CD4-positive, alpha-beta T cell (primary cell): ENCODE results near the gene PYM1. TPM values are rescaled to one million over a fixed set of nuclear protein-coding genes. Genes with fewer than 3 reads are reported as not detected.

Source experiments
- ATAC-seq: fragments of 200-7000 bp; cut with Tn5 transposase; one replicate; pipeline ENCODE4 v1.10.0; 2022; ENCODE audit warnings: mild to moderate bottlenecking; ENCODE audit not compliant: poor library complexity
- CTCF ChIA-PET: fragments of 350-600 bp; sonication (Branson Sonifier 250); formaldehyde crosslinking; loops from one replicate; lab custom pipeline; 2021; ENCODE audit warnings: antibody characterized with exemption, inconsistent platforms; lab: Charles Lee
- POLR2A ChIA-PET: fragments of 350-600 bp; sonication (Branson Sonifier 250); formaldehyde crosslinking; loops from one replicate; lab custom pipeline; 2021; ENCODE audit warnings: antibody characterized with exemption, inconsistent platforms; lab: Charles Lee
- DNase-seq, 14 experiments: peaks; one replicate each; pipeline ENCODE4 v3.0.0-alpha.2; 2013 to 2020; ENCODE audit warnings: mixed read lengths in 2 of 14
- H3K27ac ChIP-seq, 2 donors: one replicate each; pipeline versions ENCODE4 v1.5.1 to v1.7.0; 2013; ENCODE audit warnings: low read length in 2 of 2, low read depth in 1 of 2, mild to moderate bottlenecking in 1 of 2
- H3K27me3 ChIP-seq, 2 experiments: 1 replicate in 1 of 2; 2 replicates in 1 of 2; pipeline versions ENCODE4 v1.6.1 to v1.7.0; 2013; ENCODE audit warnings: low read length in 2 of 2, control low read depth in 1 of 2, mild to moderate bottlenecking in 1 of 2, moderate library complexity in 1 of 2; ENCODE audit not compliant: insufficient read depth in 2 of 2, control insufficient read depth in 1 of 2
- H3K36me3 ChIP-seq: one replicate; pipeline ENCODE4 v1.6.1; 2013; ENCODE audit warnings: low read length, control low read depth; ENCODE audit not compliant: insufficient read depth
- H3K4me1 ChIP-seq: one replicate; pipeline ENCODE4 v1.6.1; 2013; ENCODE audit warnings: low read length, control low read depth; ENCODE audit not compliant: insufficient read depth
- H3K4me3 ChIP-seq: one replicate; pipeline ENCODE4 v1.5.1; 2013; ENCODE audit warnings: mild to moderate bottlenecking, low read length, moderate library complexity
- H3K9me3 ChIP-seq, 2 experiments: 1 replicate in 1 of 2; 2 replicates in 1 of 2; pipeline versions ENCODE4 v1.6.1 to v1.7.0; 2013; ENCODE audit warnings: low read length in 2 of 2, mild to moderate bottlenecking in 2 of 2, control low read depth in 1 of 2, moderate library complexity in 1 of 2; ENCODE audit not compliant: control insufficient read depth in 1 of 2, insufficient read depth in 1 of 2
- H3K27ac Mint-ChIP-seq: one replicate; pipeline ENCODE4 v1.8.0; 2020; ENCODE audit warnings: mixed read lengths
- H3K27me3 Mint-ChIP-seq: one replicate; pipeline ENCODE4 v1.8.0; 2021; ENCODE audit warnings: mixed read lengths
- H3K36me3 Mint-ChIP-seq: one replicate; pipeline ENCODE4 v1.8.0; 2021; ENCODE audit warnings: low read depth, mixed read lengths
- H3K4me1 Mint-ChIP-seq: one replicate; pipeline ENCODE4 v1.8.0; 2021; ENCODE audit warnings: low read depth, mixed read lengths
- H3K4me3 Mint-ChIP-seq: one replicate; pipeline ENCODE4 v1.8.0; 2020; ENCODE audit warnings: mild to moderate bottlenecking, mixed read lengths
- H3K9me3 Mint-ChIP-seq: one replicate; pipeline ENCODE4 v1.8.0; 2020; ENCODE audit warnings: mixed read lengths
- CTCF ChIP-seq: fragments of 200-600 bp; IDR thresholded peaks from one replicate; pipeline ENCODE4 v1.8.0; 2022; ENCODE audit warnings: antibody characterized with exemption, mild to moderate bottlenecking
- intact Hi-C, 2 experiments: fragments of 100-400 bp; cut with DNase I in 1 of 2; cut with micrococcal nuclease in 1 of 2; formaldehyde crosslinking; loops; one replicate each; pipeline versions ENCODE4 v1.15.1 to v1.9.0; 2023 to 2025; cut with DNase I, micrococcal nuclease
- total RNA-seq, 174 experiments: library from RNA in 2 of 174; stranded (reverse) in 2 of 174; gene quantifications; one replicate each; pipeline ENCODE4 v1.2.3 and lab custom pipeline; 2021 to 2026

Gene PYM1
- total RNA-seq, 2 experiments from 2014 or later, result 13.7 to 16.7 TPM

GRCh38 chr12:55932551-55932910 is 4.8 kb upstream of the PYM1 start:
- DNase-seq (peak in 13 of 14 experiments; percentile 33 to 82 (median 60)), ATAC-seq (peak; percentile 15)
- Mint-ChIP-seq H3K4me1 (peaks cover 60% of the 10 kb centered on the region), H3K4me3 (peak overlapping the region; percentile 99), H3K27me3 (no peaks in the 10 kb centered on the region), H3K36me3 (peaks cover 85% of the 10 kb centered on the region), H3K9me3 (no peaks in the 10 kb centered on the region), H3K27ac (peak overlapping the region; percentile 97)
- no peak for TF ChIP-seq CTCF
- Histone ChIP-seq H3K9me3 (no peaks in the 10 kb centered on the region), H3K27ac (peak overlapping the region; percentile 81 to 93), H3K4me1 (peaks cover 73% of the 10 kb centered on the region), H3K36me3 (peaks cover 53% of the 10 kb centered on the region), H3K4me3 (peak overlapping the region; percentile 98), H3K27me3 (no peaks in the 10 kb centered on the region)
- intact Hi-C loops, result loop anchor here in 1 of 2 experiments (5.0 kb wide), 1 partner anchor 110 kb away; the partner anchor contains the start of gene RPS26
- POLR2A ChIA-PET, result interaction anchor here (1.1 to 18.6 kb wide), 11 partner anchors 7 to 194 kb away, joined by 3 to 251 read pairs (median 41); partner anchors contain the start of genes DNAJC14, ORMDL2, PA2G4 and RAB5B
- CTCF ChIA-PET, result interaction anchor here (6.6 to 8.9 kb wide), 2 partner anchors 8 to 194 kb away, joined by 31 to 86 read pairs; no protein-coding TSS in a partner anchor

- TF ChIP-seq CTCF, result no peak
- intact Hi-C loops, result loop anchor here (2.0 to 5.0 kb wide), 3 partner anchors 43 to 705 kb away; partner anchors contain the start of genes RAB5B (in 1 of the 2) and RPS26 (in 1 of the 2)
Measured at GRCh38 chr12:55931780-55932550, 4.3 kb upstream of the PYM1 start.

GRCh38 chr12:55931317-55931779 is 3.7 kb upstream of the PYM1 start:
- H3K27ac ChIP-seq, result peak overlapping the region; percentile 83 to 93
- peak overlapping the region; percentile 98 for H3K4me3 ChIP-seq
- intact Hi-C loops, result loop anchor here (2.0 to 5.0 kb wide), 3 partner anchors 43 to 705 kb away; partner anchors contain the start of genes RAB5B (in 1 of the 2) and RPS26 (in 1 of the 2)
- ChIA-PET POLR2A (interaction anchor here (1.4 to 18.6 kb wide), 11 partner anchors 8 to 193 kb away, joined by 3 to 251 read pairs (median 15); partner anchors contain the start of genes DNAJC14, ORMDL2, RAB5B and SARNP), CTCF (interaction anchor here (6.6 to 8.9 kb wide), 2 partner anchors 9 to 193 kb away, joined by 31 to 86 read pairs; no protein-coding TSS in a partner anchor)
- Mint-ChIP-seq H3K27ac (peak overlapping the region; percentile 97), H3K36me3 (peaks cover 83% of the 10 kb centered on the region), H3K9me3 (no peaks in the 10 kb centered on the region), H3K4me3 (peak overlapping the region; percentile 99), H3K4me1 (peaks cover 56% of the 10 kb centered on the region), H3K27me3 (no peaks in the 10 kb centered on the region)
- ATAC-seq, result no peak
- H3K4me1 ChIP-seq, result peaks cover 65% of the 10 kb centered on the region
- H3K27me3 ChIP-seq, result no peaks in the 10 kb centered on the region
- no peak for TF ChIP-seq CTCF
- DNase-seq, result peak in 1 of 14 experiments; percentile 25
- no peaks in the 10 kb centered on the region for H3K9me3 ChIP-seq
- H3K36me3 ChIP-seq, result peaks cover 41% of the 10 kb centered on the region

More at GRCh38 chr12:55931780-55932550, 4.3 kb upstream of the PYM1 start:
- CTCF ChIA-PET, result interaction anchor here (6.6 to 8.9 kb wide), 2 partner anchors 9 to 194 kb away, joined by 31 to 86 read pairs; no protein-coding TSS in a partner anchor
- Mint-ChIP-seq H3K27ac (peak overlapping the region; percentile 97), H3K36me3 (peaks cover 83% of the 10 kb centered on the region), H3K27me3 (no peaks in the 10 kb centered on the region), H3K9me3 (no peaks in the 10 kb centered on the region), H3K4me1 (peaks cover 57% of the 10 kb centered on the region), H3K4me3 (peak overlapping the region; percentile 99)
- H3K27ac ChIP-seq, result peak overlapping the region; percentile 83 to 93
- H3K4me3 ChIP-seq, result peak overlapping the region; percentile 98
- no peak for ATAC-seq
- H3K4me1 ChIP-seq, result peaks cover 68% of the 10 kb centered on the region
- peaks cover 47% of the 10 kb centered on the region for H3K36me3 ChIP-seq
- POLR2A ChIA-PET, result interaction anchor here (1.4 to 18.6 kb wide), 11 partner anchors 7 to 194 kb away, joined by 3 to 251 read pairs (median 57); partner anchors contain the start of genes DNAJC14, ORMDL2, RAB5B and SARNP
- DNase-seq, result peak in 8 of 14 experiments; percentile 11 to 63 (median 52)
- H3K9me3 ChIP-seq, result no peaks in the 10 kb centered on the region
- no peaks in the 10 kb centered on the region for H3K27me3 ChIP-seq
